Measurements from ENCODE around the gene TPST1. TPM values are rescaled to one million over a fixed set of nuclear protein-coding genes. Genes with fewer than 3 reads are reported as not detected.
A peak's percentile ranks its signal among the peaks of the same experiment; 100 is the strongest.

TPST1 gene
- total and polyA plus RNA-seq, 9 of the 15 experiments (the other 6 are each of a cell fraction or from before 2014, with no cell fraction given): 0.15 to 2.2 (median 0.53) TPM

DNA sequence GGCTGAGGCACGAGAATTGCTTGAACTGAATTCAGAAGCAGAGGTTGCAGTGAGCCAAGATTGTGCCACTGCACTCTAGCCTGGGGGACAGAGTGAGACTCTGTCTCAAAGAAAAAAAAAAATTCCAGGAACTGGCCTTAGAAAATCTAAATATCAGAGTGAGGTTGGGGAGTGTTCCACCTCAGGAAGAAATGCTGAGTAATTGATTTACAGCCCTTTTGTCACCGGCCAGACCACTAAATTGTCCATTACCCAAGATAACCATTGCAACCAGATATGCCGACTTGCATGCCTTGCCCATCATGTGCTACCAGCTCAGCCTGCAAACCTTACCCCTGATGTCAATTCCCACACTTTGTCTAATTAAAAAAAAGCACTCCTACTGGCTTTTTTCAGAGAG, 48.1 kb upstream of the TPST1 start (continued):
- TF ChIP-seq, protein P1, sequence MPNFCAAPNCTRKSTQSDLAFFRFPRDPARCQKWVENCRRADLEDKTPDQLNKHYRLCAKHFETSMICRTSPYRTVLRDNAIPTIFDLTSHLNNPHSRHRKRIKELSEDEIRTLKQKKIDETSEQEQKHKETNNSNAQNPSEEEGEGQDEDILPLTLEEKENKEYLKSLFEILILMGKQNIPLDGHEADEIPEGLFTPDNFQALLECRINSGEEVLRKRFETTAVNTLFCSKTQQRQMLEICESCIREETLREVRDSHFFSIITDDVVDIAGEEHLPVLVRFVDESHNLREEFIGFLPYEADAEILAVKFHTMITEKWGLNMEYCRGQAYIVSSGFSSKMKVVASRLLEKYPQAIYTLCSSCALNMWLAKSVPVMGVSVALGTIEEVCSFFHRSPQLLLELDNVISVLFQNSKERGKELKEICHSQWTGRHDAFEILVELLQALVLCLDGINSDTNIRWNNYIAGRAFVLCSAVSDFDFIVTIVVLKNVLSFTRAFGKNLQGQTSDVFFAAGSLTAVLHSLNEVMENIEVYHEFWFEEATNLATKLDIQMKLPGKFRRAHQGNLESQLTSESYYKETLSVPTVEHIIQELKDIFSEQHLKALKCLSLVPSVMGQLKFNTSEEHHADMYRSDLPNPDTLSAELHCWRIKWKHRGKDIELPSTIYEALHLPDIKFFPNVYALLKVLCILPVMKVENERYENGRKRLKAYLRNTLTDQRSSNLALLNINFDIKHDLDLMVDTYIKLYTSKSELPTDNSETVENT (CRISPR knock-in tag; IDR thresholded peaks at IDR 0.05): no peak
- TF ChIP-seq, protein P2, sequence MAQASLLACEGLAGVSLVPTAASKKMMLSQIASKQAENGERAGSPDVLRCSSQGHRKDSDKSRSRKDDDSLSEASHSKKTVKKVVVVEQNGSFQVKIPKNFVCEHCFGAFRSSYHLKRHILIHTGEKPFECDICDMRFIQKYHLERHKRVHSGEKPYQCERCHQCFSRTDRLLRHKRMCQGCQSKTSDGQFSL (CRISPR knock-in tag; IDR thresholded peaks at IDR 0.05): no peak
- TF ChIP-seq, protein P2 (tag; IDR thresholded peaks at IDR 0.05): no peak
- TF ChIP-seq SNIP1 (IDR thresholded peaks at IDR 0.05; ENCODE audit: low read depth) (no peak), ARID1B (IDR thresholded peaks at IDR 0.05) (peak; percentile 75), TAF7 (tag; IDR thresholded peaks at IDR 0.05) (no peak), U2AF2 (optimal IDR thresholded peaks at IDR 0.05; ENCODE audit: low read depth, low read length) (no peak), HOXB6 (CRISPR knock-in tag; IDR thresholded peaks at IDR 0.05; ENCODE audit: borderline replicate concordance) (no peak), PTBP1 (IDR thresholded peaks at IDR 0.05; ENCODE audit: low read depth, low read length) (no peak)
- TF ChIP-seq, protein P3, sequence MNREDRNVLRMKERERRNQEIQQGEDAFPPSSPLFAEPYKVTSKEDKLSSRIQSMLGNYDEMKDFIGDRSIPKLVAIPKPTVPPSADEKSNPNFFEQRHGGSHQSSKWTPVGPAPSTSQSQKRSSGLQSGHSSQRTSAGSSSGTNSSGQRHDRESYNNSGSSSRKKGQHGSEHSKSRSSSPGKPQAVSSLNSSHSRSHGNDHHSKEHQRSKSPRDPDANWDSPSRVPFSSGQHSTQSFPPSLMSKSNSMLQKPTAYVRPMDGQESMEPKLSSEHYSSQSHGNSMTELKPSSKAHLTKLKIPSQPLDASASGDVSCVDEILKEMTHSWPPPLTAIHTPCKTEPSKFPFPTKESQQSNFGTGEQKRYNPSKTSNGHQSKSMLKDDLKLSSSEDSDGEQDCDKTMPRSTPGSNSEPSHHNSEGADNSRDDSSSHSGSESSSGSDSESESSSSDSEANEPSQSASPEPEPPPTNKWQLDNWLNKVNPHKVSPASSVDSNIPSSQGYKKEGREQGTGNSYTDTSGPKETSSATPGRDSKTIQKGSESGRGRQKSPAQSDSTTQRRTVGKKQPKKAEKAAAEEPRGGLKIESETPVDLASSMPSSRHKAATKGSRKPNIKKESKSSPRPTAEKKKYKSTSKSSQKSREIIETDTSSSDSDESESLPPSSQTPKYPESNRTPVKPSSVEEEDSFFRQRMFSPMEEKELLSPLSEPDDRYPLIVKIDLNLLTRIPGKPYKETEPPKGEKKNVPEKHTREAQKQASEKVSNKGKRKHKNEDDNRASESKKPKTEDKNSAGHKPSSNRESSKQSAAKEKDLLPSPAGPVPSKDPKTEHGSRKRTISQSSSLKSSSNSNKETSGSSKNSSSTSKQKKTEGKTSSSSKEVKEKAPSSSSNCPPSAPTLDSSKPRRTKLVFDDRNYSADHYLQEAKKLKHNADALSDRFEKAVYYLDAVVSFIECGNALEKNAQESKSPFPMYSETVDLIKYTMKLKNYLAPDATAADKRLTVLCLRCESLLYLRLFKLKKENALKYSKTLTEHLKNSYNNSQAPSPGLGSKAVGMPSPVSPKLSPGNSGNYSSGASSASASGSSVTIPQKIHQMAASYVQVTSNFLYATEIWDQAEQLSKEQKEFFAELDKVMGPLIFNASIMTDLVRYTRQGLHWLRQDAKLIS (CRISPR knock-in tag; IDR thresholded peaks at IDR 0.05): no peak
- TF ChIP-seq, protein P4, sequence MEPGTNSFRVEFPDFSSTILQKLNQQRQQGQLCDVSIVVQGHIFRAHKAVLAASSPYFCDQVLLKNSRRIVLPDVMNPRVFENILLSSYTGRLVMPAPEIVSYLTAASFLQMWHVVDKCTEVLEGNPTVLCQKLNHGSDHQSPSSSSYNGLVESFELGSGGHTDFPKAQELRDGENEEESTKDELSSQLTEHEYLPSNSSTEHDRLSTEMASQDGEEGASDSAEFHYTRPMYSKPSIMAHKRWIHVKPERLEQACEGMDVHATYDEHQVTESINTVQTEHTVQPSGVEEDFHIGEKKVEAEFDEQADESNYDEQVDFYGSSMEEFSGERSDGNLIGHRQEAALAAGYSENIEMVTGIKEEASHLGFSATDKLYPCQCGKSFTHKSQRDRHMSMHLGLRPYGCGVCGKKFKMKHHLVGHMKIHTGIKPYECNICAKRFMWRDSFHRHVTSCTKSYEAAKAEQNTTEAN (CRISPR knock-in tag; IDR thresholded peaks at IDR 0.05): no peak

All from K562 (cell line).